H1 (cell line): ENCODE results near the gene CPNE5. TPM values are rescaled to one million over a fixed set of nuclear protein-coding genes. Genes with fewer than 3 reads are reported as not detected.

Experiments
- CTCF ChIA-PET: fragments of 300-600 bp; sonication (Branson Sonifier 250); formaldehyde crosslinking; loops from one replicate; lab custom pipeline; 2021; ENCODE audit not compliant: partially characterized antibody; lab: Charles Lee
- POLR2A ChIA-PET: fragments of 300-600 bp; sonication (Branson Sonifier 250); formaldehyde crosslinking; loops from one replicate; lab custom pipeline; 2021; ENCODE audit warnings: inconsistent platforms; ENCODE audit not compliant: partially characterized antibody; lab: Charles Lee
- DNase-seq, 2 experiments: peaks; one replicate each; pipeline versions ENCODE4 v3.0.0 to v3.0.0-alpha.2; 2010 to 2022; ENCODE audit warnings: low spot score in 2 of 2, low read depth in 1 of 2, mixed read lengths in 1 of 2
- FAIRE-seq: peaks from 2 replicates; lab custom pipeline; 2011; peaks lifted over from hg19 to GRCh38; lab: Jason Lieb, UNC
- H2AFZ ChIP-seq: 2 replicates; pipeline ENCODE4 v1.8.1; 2012; ENCODE audit warnings: low read length, inconsistent platforms
- H2AK5ac ChIP-seq: 2 replicates; pipeline ENCODE4 v1.6.1; 2013; ENCODE audit warnings: low read depth, low read length
- H2BK120ac ChIP-seq: replicated peaks from 2 replicates; pipeline ENCODE3; 2013; ENCODE audit warnings: low read depth, low read length, inconsistent platforms
- H2BK12ac ChIP-seq: 2 replicates; pipeline ENCODE4 v1.6.1; 2013; ENCODE audit warnings: low read depth, low read length
- H2BK15ac ChIP-seq: 2 replicates; pipeline ENCODE4 v1.6.1; 2013; ENCODE audit warnings: low read length
- H2BK20ac ChIP-seq: 2 replicates; pipeline ENCODE4 v1.6.1; 2013; ENCODE audit warnings: low read length
- H2BK5ac ChIP-seq: 2 replicates; pipeline ENCODE4 v1.6.1; 2013; ENCODE audit warnings: low read depth, low read length
- H3K14ac ChIP-seq: 2 replicates; pipeline ENCODE4 v1.6.1; 2013; ENCODE audit warnings: inconsistent platforms; ENCODE audit not compliant: insufficient read length
- H3K18ac ChIP-seq: 2 replicates; pipeline ENCODE4 v1.6.1; 2013; ENCODE audit warnings: low read length; ENCODE audit errors: extremely low read depth
- H3K23ac ChIP-seq: 2 replicates; pipeline ENCODE4 v1.6.1; 2013; ENCODE audit warnings: inconsistent platforms; ENCODE audit not compliant: insufficient read length
- H3K23me2 ChIP-seq: 2 replicates; pipeline ENCODE4 v1.6.1; 2013; ENCODE audit warnings: low read depth, low read length
- H3K27ac ChIP-seq: 2 replicates; pipeline ENCODE4 v1.6.1; 2011; ENCODE audit warnings: low read depth, low read length, inconsistent platforms
- H3K27me3 ChIP-seq, 4 experiments: replicated peaks in 1 of 4; 1 replicate in 1 of 4; 2 replicates in 3 of 4; pipeline versions ENCODE4 v1.6.1 to v1.8.1; 2011 to 2013; ENCODE audit warnings: low read length in 3 of 4, mild to moderate bottlenecking in 3 of 4, inconsistent platforms in 2 of 4, mixed read lengths in 2 of 4, moderate library complexity in 1 of 4; ENCODE audit not compliant: control insufficient read depth in 3 of 4, insufficient read depth in 3 of 4; ENCODE audit errors: extremely low read depth in 1 of 4
- H3K36me3 ChIP-seq, 4 experiments: 2 replicates each; pipeline versions ENCODE4 v1.6.1 to v1.8.1; 2011 to 2013; ENCODE audit warnings: mild to moderate bottlenecking in 4 of 4, low read length in 3 of 4, moderate library complexity in 2 of 4, control low read depth in 1 of 4, inconsistent platforms in 1 of 4; ENCODE audit not compliant: insufficient read depth in 4 of 4, control insufficient read depth in 2 of 4
- H3K4ac ChIP-seq: replicated peaks from 2 replicates; pipeline ENCODE3; 2013; ENCODE audit warnings: low read length, low read depth, mixed read lengths, inconsistent platforms; ENCODE audit not compliant: insufficient read length
- H3K4me1 ChIP-seq, 4 experiments: replicated peaks in 1 of 4; 1 replicate in 1 of 4; 2 replicates in 3 of 4; pipeline versions ENCODE4 v1.6.1 to v1.8.1; 2011 to 2013; ENCODE audit warnings: low read length in 3 of 4, inconsistent platforms in 2 of 4, mixed read lengths in 1 of 4; ENCODE audit not compliant: insufficient read depth in 4 of 4, control insufficient read depth in 3 of 4
- H3K4me2 ChIP-seq, 2 experiments: 2 replicates each; pipeline versions ENCODE4 v1.6.1 to v1.8.1; 2011 to 2013; ENCODE audit warnings: low read depth in 2 of 2, low read length in 2 of 2, control low read depth in 1 of 2, inconsistent platforms in 1 of 2, mild to moderate bottlenecking in 1 of 2; ENCODE audit not compliant: insufficient read depth in 1 of 2
- H3K4me3 ChIP-seq, 4 experiments: fragments of 200-600, 300-600 bp in 1 of 4; sonication (generic), shearing (Covaris generic), sonication (Bioruptor Twin) in 1 of 4; 2 replicates each; pipeline versions ENCODE4 v1.5.1 to v1.8.1; 2011 to 2016; ENCODE audit warnings: low read length in 4 of 4, low read depth in 3 of 4, control low read depth in 2 of 4, inconsistent platforms in 2 of 4, mild to moderate bottlenecking in 2 of 4, mixed read lengths in 1 of 4, moderate library complexity in 1 of 4; ENCODE audit not compliant: insufficient read depth in 2 of 4; ENCODE audit errors: extremely low read depth in 1 of 4
- H3K56ac ChIP-seq: replicated peaks from 2 replicates; pipeline ENCODE3; 2013; ENCODE audit warnings: low read depth, mild to moderate bottlenecking, mixed read lengths, low read length, inconsistent platforms; ENCODE audit not compliant: insufficient read length
- H3K79me1 ChIP-seq: 2 replicates; pipeline ENCODE4 v1.6.1; 2013; ENCODE audit warnings: low read depth, low read length, control low read depth
- H3K79me2 ChIP-seq, 2 experiments: 2 replicates each; pipeline versions ENCODE4 v1.6.1 to v1.8.1; 2012 to 2013; ENCODE audit warnings: low read length in 2 of 2, mild to moderate bottlenecking in 2 of 2, inconsistent platforms in 1 of 2; ENCODE audit not compliant: insufficient read depth in 2 of 2, control insufficient read depth in 1 of 2
- H3K9ac ChIP-seq, 4 experiments: replicated peaks in 1 of 4; 1 replicate in 1 of 4; 2 replicates in 3 of 4; pipeline versions ENCODE4 v1.6.1 to v1.8.1; 2011 to 2013; ENCODE audit warnings: low read depth in 3 of 4, low read length in 3 of 4, control low read depth in 2 of 4, mild to moderate bottlenecking in 2 of 4, moderate library complexity in 2 of 4, inconsistent platforms in 1 of 4; ENCODE audit errors: extremely low read depth in 1 of 4
- H3K9me3 ChIP-seq, 2 experiments: 2 replicates each; pipeline versions ENCODE4 v1.6.1 to v1.8.1; 2012 to 2013; ENCODE audit warnings: mild to moderate bottlenecking in 2 of 2, moderate library complexity in 2 of 2, control low read depth in 1 of 2, inconsistent platforms in 1 of 2, low read depth in 1 of 2, low read length in 1 of 2, mixed read lengths in 1 of 2; ENCODE audit not compliant: insufficient read depth in 2 of 2
- H4K20me1 ChIP-seq, 2 experiments: replicated peaks in 1 of 2; 2 replicates each; pipeline versions ENCODE3 to v1.8.1; 2011 to 2013; ENCODE audit warnings: inconsistent platforms in 2 of 2, low read length in 2 of 2, mild to moderate bottlenecking in 1 of 2; ENCODE audit not compliant: insufficient read depth in 2 of 2, control insufficient read depth in 1 of 2
- H4K5ac ChIP-seq: 2 replicates; pipeline ENCODE4 v1.6.1; 2013; ENCODE audit warnings: low read length, low read depth, mixed read lengths, inconsistent platforms; ENCODE audit not compliant: insufficient read length
- H4K8ac ChIP-seq: 2 replicates; pipeline ENCODE4 v1.8.0; 2013; ENCODE audit warnings: mild to moderate bottlenecking, moderate library complexity, low read length, inconsistent platforms; ENCODE audit not compliant: insufficient read depth; ENCODE audit errors: extremely low read depth
- H4K91ac ChIP-seq: replicated peaks from 2 replicates; pipeline ENCODE3; 2013; ENCODE audit warnings: low read length, mixed read lengths, inconsistent platforms; ENCODE audit not compliant: insufficient read length
- WGBS, 2 experiments: shearing (Covaris generic) in 1 of 2; methylation state at CpG; one replicate each; pipeline versions ENCODE4 v1.1.6 to v1.1.7; 2013 to 2015; ENCODE audit warnings: low lambda C conversion rate in 2 of 2, mixed read lengths in 2 of 2, inconsistent platforms in 1 of 2, low coverage in 1 of 2, missing lambda C conversion rate in 1 of 2; ENCODE audit not compliant: insufficient replicate concordance in 2 of 2, insufficient coverage in 1 of 2, insufficient read length in 1 of 2; ENCODE audit errors: extremely low coverage in 1 of 2, missing lambda C conversion rate in 1 of 2; 5-methylcytosine and 5-hydroxymethylcytosine counted together
- polyA plus RNA-seq, 7 experiments: library from polyadenylated mRNA; depleted of rRNA in 3 of 7; stranded (reverse) in 5 of 7; unstranded in 2 of 7; fragments of >200 nt in 5 of 7; fragments of 200-250 nt in 2 of 7; gene quantifications; 1 replicate in 5 of 7; 2 replicates in 1 of 7; 4 replicates in 1 of 7; pipeline versions ENCODE4 v1.2.1 to v1.2.3, GENCODE V29; 2011 to 2013; ENCODE audit warnings: missing spikeins in 2 of 7, mixed read lengths in 2 of 7
- total RNA-seq: library from RNA; stranded (reverse); fragmentation: NEBNext Ultra II Directional; extraction: Animal tissue kit (Norgen Biotek cat#: 25700); gene quantifications from 2 replicates; pipeline ENCODE4 v1.2.1, GENCODE V29; 2021

Gene CPNE5
- total and polyA plus RNA-seq, 2 of the 8 experiments (the other 6 are each of a cell fraction or from before 2014, with no cell fraction given) = 0.88 to 1.8 TPM

DNA sequence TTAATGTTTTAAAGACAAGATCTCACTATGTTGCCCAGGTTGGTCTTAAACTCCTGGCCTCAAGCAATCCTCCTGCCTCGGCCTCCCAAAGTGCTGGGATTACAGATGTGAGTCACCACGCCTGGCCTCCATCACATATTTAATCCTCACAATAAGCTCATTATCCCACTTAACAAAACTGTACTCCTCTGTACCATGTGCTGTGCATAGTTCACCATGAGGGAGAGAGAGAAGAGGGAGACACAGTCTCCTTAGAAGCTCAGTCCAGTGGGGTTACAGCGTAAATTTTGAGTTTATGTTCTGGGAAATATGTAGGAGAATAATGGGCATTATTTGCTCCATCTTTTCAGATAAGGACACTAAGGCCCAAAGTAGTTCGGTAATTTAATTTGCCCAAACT, 7.9 kb upstream of the CPNE5 start:
- Histone ChIP-seq H3K9me3 (no peaks in the 10 kb centered on the region), H3K27ac (no peak overlapping the region), H2AFZ (no peak overlapping the region), H3K23ac (no peak overlapping the region), H4K8ac (no peak overlapping the region), H2BK5ac (no peak overlapping the region), H4K91ac (no peak overlapping the region), H4K5ac (no peak overlapping the region), H2BK120ac (no peak overlapping the region), H3K4me2 (no peak overlapping the region), H3K27me3 (peaks cover 0 to 9% (median 0%) of the 10 kb centered on the region in 4 experiments; a peak in 3 of 7 replicates), H3K18ac (no peak overlapping the region), H2AK5ac (no peak overlapping the region), H3K14ac (no peak overlapping the region), H3K4me3 (no peak overlapping the region), H4K20me1 (peaks cover 0 to 2% of the 10 kb centered on the region in 2 experiments), H3K9ac (no peak overlapping the region), H2BK15ac (no peak overlapping the region), H3K79me2 (no peaks in the 10 kb centered on the region), H3K36me3 (no peaks in the 10 kb centered on the region), H3K4ac (no peak overlapping the region), H3K23me2 (peaks cover 5% of the 10 kb centered on the region), H2BK12ac (0 out of 2 replicates have a peak overlapping the region, but pooled peaks have one; percentile 33), H2BK20ac (no peak overlapping the region), H3K4me1 (peaks cover 7 to 17% (median 9%) of the 10 kb centered on the region in 4 experiments), H3K79me1 (no peaks in the 10 kb centered on the region), H3K56ac (no peak overlapping the region)
- CTCF ChIA-PET = interaction anchor here (0.5 to 13.7 kb wide), 11 partner anchors 15 to 137 kb away, joined by 3 to 293 read pairs (median 80); partner anchors contain the start of genes C6orf89 and PPIL1
- FAIRE-seq (no peak), DNase-seq (no peak)
- 82% methylated on average over 4 of the region's 4 CpGs; no CpG with 5 or more reads in 1 of the 2 experiments for WGBS, 2 experiments
- POLR2A ChIA-PET = interaction anchor here (0.9 kb wide), 1 partner anchor 27 kb away, joined by 3 read pairs; the partner anchor contains the start of gene PPIL1
